DOHH2 (cell line): ENCODE measurements around the gene NUSAP1.

Experiments used
- CTCF ChIP-seq: fragments of 200-600 bp; sonication (generic); IDR thresholded peaks from one replicate; pipeline ENCODE4 v1.5.1; 2014; ENCODE audit warnings: antibody characterized with exemption, mild to moderate bottlenecking, low read depth, low read length; ENCODE audit not compliant: poor library complexity, severe bottlenecking
- EZH2phosphoT487 ChIP-seq: fragments of 200-600 bp; sonication (generic); IDR thresholded peaks from 2 replicates; pipeline ENCODE4 v1.6.1; 2017; ENCODE audit warnings: borderline replicate concordance, mild to moderate bottlenecking, antibody characterized with exemption, low read length, moderate library complexity, mixed read lengths

- TF ChIP-seq CTCF: no peak
- TF ChIP-seq EZH2phosphoT487: no peak
Observed at GRCh38 chr15:41337631-41338522, 5.2 kb downstream of the NUSAP1 start.
